NB4 (cell line): ENCODE results near the gene KAT5.
"Not testable (repeated sequence)": the region's sequence is repeated elsewhere in the genome, so short reads cannot be mapped to it uniquely, and the experiment has no call there.

Experiments used
- POLR2A ChIP-seq: IDR thresholded peaks from 2 replicates; pipeline ENCODE4 v1.6.1; 2011; ENCODE audit warnings: mild to moderate bottlenecking; ENCODE audit not compliant: insufficient read length; ENCODE audit errors: extremely low read depth
- TF ChIP-seq, protein P1 (sequence below): IDR thresholded peaks from one replicate; pipeline ENCODE4 v1.5.1; 2012; ENCODE audit warnings: low read depth, low read length

DNA sequence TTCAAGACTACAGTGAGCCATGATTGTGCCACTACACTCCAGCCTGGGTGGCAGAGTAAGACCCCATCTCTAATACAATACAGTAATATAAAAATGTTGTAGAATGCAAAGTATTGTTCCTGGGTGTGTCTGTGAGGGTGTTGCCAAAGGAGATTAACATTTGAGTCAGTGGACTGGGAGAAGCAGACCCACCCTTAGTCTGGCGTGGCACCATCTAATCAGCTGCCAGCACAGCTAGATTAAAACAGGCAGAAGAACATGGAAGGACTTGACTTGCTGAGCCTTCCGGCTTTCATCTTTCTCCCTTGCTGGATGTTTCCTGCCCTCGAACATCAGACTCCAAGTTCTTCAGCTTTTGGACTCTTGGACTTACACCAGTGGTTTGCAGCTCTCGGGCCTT lies 23.1 kb downstream of the KAT5 start:
- not testable (repeated sequence) for TF ChIP-seq POLR2A
- TF ChIP-seq, protein P1, sequence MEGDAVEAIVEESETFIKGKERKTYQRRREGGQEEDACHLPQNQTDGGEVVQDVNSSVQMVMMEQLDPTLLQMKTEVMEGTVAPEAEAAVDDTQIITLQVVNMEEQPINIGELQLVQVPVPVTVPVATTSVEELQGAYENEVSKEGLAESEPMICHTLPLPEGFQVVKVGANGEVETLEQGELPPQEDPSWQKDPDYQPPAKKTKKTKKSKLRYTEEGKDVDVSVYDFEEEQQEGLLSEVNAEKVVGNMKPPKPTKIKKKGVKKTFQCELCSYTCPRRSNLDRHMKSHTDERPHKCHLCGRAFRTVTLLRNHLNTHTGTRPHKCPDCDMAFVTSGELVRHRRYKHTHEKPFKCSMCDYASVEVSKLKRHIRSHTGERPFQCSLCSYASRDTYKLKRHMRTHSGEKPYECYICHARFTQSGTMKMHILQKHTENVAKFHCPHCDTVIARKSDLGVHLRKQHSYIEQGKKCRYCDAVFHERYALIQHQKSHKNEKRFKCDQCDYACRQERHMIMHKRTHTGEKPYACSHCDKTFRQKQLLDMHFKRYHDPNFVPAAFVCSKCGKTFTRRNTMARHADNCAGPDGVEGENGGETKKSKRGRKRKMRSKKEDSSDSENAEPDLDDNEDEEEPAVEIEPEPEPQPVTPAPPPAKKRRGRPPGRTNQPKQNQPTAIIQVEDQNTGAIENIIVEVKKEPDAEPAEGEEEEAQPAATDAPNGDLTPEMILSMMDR = not testable (repeated sequence)
